Mucosa of stomach (tissue), 1 donor: ENCODE measurements around the gene ABCB8.
"Not testable (repeated sequence)": the region's sequence is repeated elsewhere in the genome, so short reads cannot be mapped to it uniquely, and the experiment has no call there.

Experiments used
- H3K27me3 ChIP-seq: one replicate; pipeline ENCODE4 v1.7.0; 2013; ENCODE audit warnings: mild to moderate bottlenecking, low read length; ENCODE audit not compliant: control insufficient read depth, insufficient read depth
- H3K36me3 ChIP-seq: one replicate; pipeline ENCODE4 v1.7.0; 2013; ENCODE audit warnings: low read length; ENCODE audit not compliant: control insufficient read depth, insufficient read depth
- H3K4me1 ChIP-seq: one replicate; pipeline ENCODE4 v1.7.0; 2013; ENCODE audit warnings: mild to moderate bottlenecking, low read length; ENCODE audit not compliant: control insufficient read depth, insufficient read depth
- H3K4me3 ChIP-seq: one replicate; pipeline ENCODE4 v1.7.0; 2013; ENCODE audit warnings: low read length
- H3K9ac ChIP-seq: one replicate; pipeline ENCODE4 v1.7.0; 2013; ENCODE audit warnings: mild to moderate bottlenecking, low read length, moderate library complexity
- H3K9me3 ChIP-seq: one replicate; pipeline ENCODE4 v1.7.0; 2013; ENCODE audit warnings: mild to moderate bottlenecking, low read length, moderate library complexity; ENCODE audit not compliant: control insufficient read depth
- donor health status: Pancreatic carcinoma.

Gene ABCB8

DNA sequence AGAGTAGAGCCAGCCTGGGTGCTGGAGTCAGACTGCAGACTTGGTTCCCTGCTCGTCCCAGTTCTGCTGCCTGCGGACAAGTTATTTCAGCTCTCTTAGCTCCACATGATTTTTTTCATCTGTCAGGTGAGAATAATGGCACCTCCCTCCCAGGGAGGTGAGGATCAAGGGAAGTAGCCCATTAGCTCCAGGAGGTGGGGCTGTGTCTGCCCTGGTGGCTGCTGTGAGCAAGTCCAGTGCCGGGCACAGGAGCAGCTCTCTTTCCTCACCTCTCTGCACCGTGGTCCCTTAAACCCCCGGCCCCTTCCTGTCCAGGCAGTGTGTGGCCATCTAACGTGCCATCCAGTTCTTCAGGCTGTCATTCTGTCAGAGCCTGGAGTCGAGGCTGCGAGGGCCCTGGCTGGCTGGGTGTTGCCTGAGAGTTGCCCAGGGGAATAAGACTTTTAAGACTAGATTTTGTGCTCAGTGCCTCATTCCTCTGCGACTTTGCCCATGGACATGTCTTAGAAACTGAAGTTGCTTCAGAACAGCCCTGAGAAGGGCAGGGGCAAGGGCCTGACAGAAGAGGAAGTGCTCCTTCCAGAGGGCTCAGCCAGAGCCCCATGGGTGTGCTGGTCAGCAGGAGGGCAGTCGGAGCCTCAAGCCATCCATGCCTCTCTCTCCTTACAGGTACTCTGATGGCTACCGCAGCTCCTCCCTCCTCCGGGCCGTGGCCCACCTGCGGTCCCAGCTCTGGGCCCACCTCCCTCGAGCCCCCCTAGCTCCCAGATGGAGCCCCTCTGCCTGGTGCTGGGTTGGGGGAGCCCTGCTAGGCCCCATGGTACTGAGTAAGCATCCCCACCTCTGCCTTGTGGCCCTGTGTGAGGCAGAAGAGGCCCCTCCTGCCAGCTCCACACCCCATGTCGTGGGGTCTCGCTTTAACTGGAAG lies 5.0 kb downstream of the ABCB8 start:
- H3K9ac ChIP-seq: no peak overlapping the region
- no peaks in the 10 kb centered on the region for H3K36me3 ChIP-seq
- H3K9me3 ChIP-seq: no peaks in the 10 kb centered on the region
- peaks cover 3% of the 10 kb centered on the region for H3K4me1 ChIP-seq
- no peak overlapping the region for H3K4me3 ChIP-seq
- no peaks in the 10 kb centered on the region for H3K27me3 ChIP-seq

GRCh38 chr7:151033864-151034249 lies 5.6 kb downstream of the ABCB8 start:
- no peak overlapping the region for H3K4me3 ChIP-seq
- no peak overlapping the region for H3K9ac ChIP-seq
- H3K9me3 ChIP-seq: no peaks in the 10 kb centered on the region
- H3K36me3 ChIP-seq: no peaks in the 10 kb centered on the region
- no peaks in the 10 kb centered on the region for H3K27me3 ChIP-seq
- peaks cover 9% of the 10 kb centered on the region for H3K4me1 ChIP-seq

DNA sequence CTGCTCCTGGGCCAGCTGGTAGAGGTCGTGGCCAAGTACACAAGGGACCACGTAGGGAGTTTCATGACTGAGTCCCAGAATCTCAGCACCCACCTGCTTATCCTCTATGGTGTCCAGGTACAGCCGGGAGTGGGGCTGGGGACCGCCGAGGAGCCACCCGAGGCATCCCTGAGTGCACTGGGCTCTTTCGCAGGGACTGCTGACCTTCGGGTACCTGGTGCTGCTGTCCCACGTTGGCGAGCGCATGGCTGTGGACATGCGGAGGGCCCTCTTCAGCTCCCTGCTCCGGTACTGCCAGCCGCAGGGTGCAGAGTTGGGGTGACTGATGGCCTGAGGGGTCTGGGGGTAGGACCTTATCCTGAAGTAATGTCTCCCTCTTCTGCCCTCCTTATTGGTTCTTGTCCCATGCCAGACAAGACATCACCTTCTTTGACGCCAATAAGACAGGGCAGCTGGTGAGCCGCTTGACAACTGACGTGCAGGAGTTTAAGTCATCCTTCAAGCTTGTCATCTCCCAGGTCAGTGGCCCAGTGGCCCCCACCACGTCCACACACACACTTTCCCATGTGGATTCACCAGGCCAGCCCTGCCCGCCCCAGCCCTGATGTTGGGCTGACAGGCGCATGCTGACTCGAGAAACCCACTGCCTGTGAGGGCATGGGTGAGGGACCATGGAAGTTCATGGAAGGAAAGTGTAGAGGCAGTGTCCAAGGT lies 6.2 kb downstream of the ABCB8 start:
- Histone ChIP-seq H3K4me1 (peaks cover 12% of the 10 kb centered on the region), H3K9me3 (no peaks in the 10 kb centered on the region), H3K4me3 (no peak overlapping the region), H3K27me3 (no peaks in the 10 kb centered on the region), H3K36me3 (no peaks in the 10 kb centered on the region), H3K9ac (no peak overlapping the region)

DNA sequence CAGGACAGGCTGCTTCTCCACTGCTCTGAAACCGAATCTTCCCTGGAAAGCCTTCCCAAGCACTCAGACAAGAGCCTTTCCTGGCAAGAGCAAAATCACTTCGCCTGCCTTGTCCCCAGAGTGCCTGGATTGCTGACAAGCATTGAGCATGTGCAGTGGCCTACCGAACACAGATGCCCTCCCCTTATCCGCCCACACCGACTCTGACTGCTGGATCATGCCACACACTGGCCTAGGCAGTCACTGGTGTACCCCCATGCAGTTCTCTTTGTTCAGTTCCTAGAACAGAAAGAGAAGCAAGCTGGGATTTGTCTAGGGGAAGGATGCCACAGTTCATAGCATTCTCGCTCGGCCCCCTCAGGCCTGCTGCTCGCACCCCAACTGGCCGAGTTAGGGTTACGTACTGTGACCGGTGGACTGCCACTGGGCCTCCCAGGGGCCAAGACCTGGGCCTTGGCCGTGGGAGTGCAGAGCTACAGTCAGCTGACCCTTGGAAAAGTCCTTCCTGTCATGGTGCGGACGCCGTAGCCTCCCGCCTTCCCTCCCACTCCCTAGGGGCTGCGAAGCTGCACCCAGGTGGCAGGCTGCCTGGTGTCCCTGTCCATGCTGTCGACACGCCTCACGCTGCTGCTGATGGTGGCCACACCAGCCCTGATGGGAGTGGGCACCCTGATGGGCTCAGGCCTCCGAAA lies 6.9 kb downstream of the ABCB8 start:
- Histone ChIP-seq H3K9ac (no peak overlapping the region), H3K36me3 (no peaks in the 10 kb centered on the region)

DNA sequence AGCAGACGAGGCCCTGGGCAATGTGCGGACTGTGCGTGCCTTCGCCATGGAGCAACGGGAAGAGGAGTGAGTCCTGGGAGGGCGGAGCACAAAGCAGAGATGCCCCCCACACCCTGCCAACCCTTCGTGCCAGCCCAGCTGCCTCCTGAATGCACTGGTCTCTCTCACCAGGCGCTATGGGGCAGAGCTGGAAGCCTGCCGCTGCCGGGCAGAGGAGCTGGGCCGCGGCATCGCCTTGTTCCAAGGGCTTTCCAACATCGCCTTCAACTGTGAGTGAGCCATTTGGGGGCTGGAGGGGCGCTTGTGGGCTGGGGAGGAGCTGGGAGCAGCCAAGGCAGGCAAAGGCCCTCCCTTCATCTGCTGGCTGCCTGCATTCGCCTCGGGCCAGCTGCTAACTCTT lies 7.7 kb downstream of the ABCB8 start:
- peaks cover 23% of the 10 kb centered on the region for H3K4me1 ChIP-seq
- H3K9ac ChIP-seq: no peak overlapping the region
- no peaks in the 10 kb centered on the region for H3K27me3 ChIP-seq
- no peak overlapping the region for H3K4me3 ChIP-seq
- H3K9me3 ChIP-seq: no peaks in the 10 kb centered on the region
- no peaks in the 10 kb centered on the region for H3K36me3 ChIP-seq

More for the DNA sequence above, 6.9 kb downstream of the ABCB8 start:
- H3K4me3 ChIP-seq: no peak overlapping the region
- no peaks in the 10 kb centered on the region for H3K9me3 ChIP-seq
- no peaks in the 10 kb centered on the region for H3K27me3 ChIP-seq
- H3K4me1 ChIP-seq: peaks cover 19% of the 10 kb centered on the region

GRCh38 chr7:151038951-151039849 lies 10.9 kb downstream of the ABCB8 start:
- H3K4me3 ChIP-seq: no peak overlapping the region
- H3K4me1 ChIP-seq: peaks cover 23% of the 10 kb centered on the region
- H3K27me3 ChIP-seq: no peaks in the 10 kb centered on the region
- H3K9me3 ChIP-seq: no peaks in the 10 kb centered on the region
- no peaks in the 10 kb centered on the region for H3K36me3 ChIP-seq
- peak overlapping the region; percentile 31 for H3K9ac ChIP-seq

DNA sequence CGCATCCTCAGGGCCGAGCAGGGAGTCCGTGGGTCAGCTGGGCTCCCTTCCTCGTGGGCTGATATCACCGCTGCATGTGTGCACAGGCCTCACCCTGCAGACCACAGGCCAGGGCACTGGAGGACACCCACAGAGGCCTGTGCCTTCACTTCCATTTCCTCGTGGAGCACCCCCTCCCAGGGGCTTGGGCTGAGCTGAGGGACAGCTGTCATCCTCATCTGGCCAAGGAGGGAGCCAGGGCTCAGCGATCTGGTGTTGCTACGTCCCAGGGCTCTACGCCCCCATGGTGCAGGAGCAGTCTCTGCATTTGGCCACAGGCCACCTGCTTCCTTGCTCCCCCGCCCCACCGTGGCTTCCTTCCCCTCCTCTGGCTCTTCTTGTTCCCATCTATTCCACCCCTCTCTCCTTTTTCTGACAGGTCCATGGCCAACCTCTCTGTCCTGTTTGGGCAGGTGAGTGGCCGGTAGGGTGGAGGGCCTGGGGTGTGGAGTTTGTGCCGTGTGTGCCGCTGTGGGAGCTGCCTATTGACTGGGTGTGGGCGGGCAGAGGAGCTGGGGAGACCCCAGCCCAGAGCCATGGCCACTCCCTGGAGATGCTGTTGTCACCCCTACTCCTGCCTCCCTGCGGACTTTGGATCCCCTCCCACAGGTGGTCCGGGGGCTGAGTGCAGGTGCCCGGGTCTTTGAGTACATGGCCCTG lies 11.7 kb downstream of the ABCB8 start:
- Histone ChIP-seq H3K9ac (no peak overlapping the region), H3K36me3 (no peaks in the 10 kb centered on the region), H3K4me1 (peaks cover 23% of the 10 kb centered on the region), H3K9me3 (no peaks in the 10 kb centered on the region), H3K27me3 (no peaks in the 10 kb centered on the region), H3K4me3 (no peak overlapping the region)

- H3K4me3 ChIP-seq: no peak overlapping the region
- no peaks in the 10 kb centered on the region for H3K27me3 ChIP-seq
- no peaks in the 10 kb centered on the region for H3K36me3 ChIP-seq
- no peak overlapping the region for H3K9ac ChIP-seq
- H3K4me1 ChIP-seq: peaks cover 23% of the 10 kb centered on the region
- H3K9me3 ChIP-seq: no peaks in the 10 kb centered on the region
These were observed 12.5 kb downstream of the ABCB8 start for GRCh38 chr7:151040616-151041375.

DNA sequence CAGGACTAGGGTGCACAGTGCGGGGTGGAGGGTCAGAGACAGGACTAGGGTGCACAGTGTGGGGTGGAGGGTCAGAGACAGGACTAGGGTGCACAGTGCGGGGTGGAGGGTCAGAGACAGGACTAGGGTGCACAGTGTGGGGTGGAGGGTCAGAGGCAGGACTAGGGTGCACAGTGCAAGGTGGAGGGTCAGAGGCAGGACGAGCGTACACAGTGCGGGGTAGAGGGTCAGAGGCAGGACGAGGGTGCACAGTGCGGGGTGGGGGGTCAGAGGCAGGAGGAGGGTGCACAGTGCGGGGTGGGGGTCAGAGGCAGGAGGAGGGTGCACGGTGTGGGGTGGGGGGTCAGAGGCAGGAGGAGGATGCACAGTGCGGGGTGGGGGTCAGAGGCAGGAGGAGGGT lies 15.2 kb downstream of the ABCB8 start:
- not testable (repeated sequence) for H3K27me3 ChIP-seq, H3K9me3 ChIP-seq, H3K36me3 ChIP-seq, H3K4me3 ChIP-seq, H3K9ac ChIP-seq
- H3K4me1 ChIP-seq: peaks cover 21% of the 10 kb centered on the region

DNA sequence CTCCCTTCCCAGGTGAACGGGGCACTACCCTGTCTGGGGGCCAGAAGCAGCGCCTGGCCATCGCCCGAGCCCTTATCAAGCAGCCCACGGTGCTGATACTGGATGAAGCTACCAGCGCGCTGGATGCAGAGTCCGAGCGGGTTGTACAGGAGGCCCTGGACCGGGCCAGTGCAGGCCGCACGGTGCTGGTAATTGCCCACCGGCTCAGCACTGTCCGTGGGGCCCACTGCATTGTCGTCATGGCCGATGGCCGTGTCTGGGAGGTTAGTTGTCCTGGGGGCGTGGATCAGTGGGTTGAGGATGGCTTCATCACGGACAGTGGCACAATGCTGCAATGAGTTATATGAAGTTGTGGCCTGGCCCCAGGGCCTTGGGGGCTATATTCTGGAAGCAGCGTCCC lies 15.7 kb downstream of the ABCB8 start:
- Histone ChIP-seq H3K4me3 (no peak overlapping the region), H3K36me3 (no peaks in the 10 kb centered on the region), H3K9me3 (no peaks in the 10 kb centered on the region), H3K9ac (no peak overlapping the region), H3K4me1 (peaks cover 16% of the 10 kb centered on the region), H3K27me3 (no peaks in the 10 kb centered on the region)
